Measurements from ENCODE around the gene ESRRG.

- TF ChIP-seq CTCF (IDR thresholded peaks at IDR 0.05; ENCODE audit: low read length) (no peak), EZH2 (IDR thresholded peaks at IDR 0.05; ENCODE audit: borderline replicate concordance, low read length) (no peak)
Observed at GRCh38 chr1:216587715-216588114, 135.5 kb downstream of the ESRRG start.

Measured in OCI-LY1 (cell line).